H1 (cell line): ENCODE results near the gene NTRK2. TPM values are rescaled to one million over a fixed set of nuclear protein-coding genes. Genes with fewer than 3 reads are reported as not detected.
A peak's percentile ranks its signal among the peaks of the same experiment; 100 is the strongest.

Source experiments
- CTCF ChIA-PET: fragments of 300-600 bp; sonication (Branson Sonifier 250); formaldehyde crosslinking; loops from one replicate; lab custom pipeline; 2021; ENCODE audit not compliant: partially characterized antibody; lab: Charles Lee
- POLR2A ChIA-PET: fragments of 300-600 bp; sonication (Branson Sonifier 250); formaldehyde crosslinking; loops from one replicate; lab custom pipeline; 2021; ENCODE audit warnings: inconsistent platforms; ENCODE audit not compliant: partially characterized antibody; lab: Charles Lee
- DNase-seq, 2 experiments: peaks; one replicate each; pipeline versions ENCODE4 v3.0.0 to v3.0.0-alpha.2; 2010 to 2022; ENCODE audit warnings: low spot score in 2 of 2, low read depth in 1 of 2, mixed read lengths in 1 of 2
- FAIRE-seq: peaks from 2 replicates; lab custom pipeline; 2011; peaks lifted over from hg19 to GRCh38; lab: Jason Lieb, UNC
- H2AFZ ChIP-seq: 2 replicates; pipeline ENCODE4 v1.8.1; 2012; ENCODE audit warnings: low read length, inconsistent platforms
- H2AK5ac ChIP-seq: 2 replicates; pipeline ENCODE4 v1.6.1; 2013; ENCODE audit warnings: low read depth, low read length
- H2BK120ac ChIP-seq: replicated peaks from 2 replicates; pipeline ENCODE3; 2013; ENCODE audit warnings: low read depth, low read length, inconsistent platforms
- H2BK12ac ChIP-seq: 2 replicates; pipeline ENCODE4 v1.6.1; 2013; ENCODE audit warnings: low read depth, low read length
- H2BK15ac ChIP-seq: 2 replicates; pipeline ENCODE4 v1.6.1; 2013; ENCODE audit warnings: low read length
- H2BK20ac ChIP-seq: 2 replicates; pipeline ENCODE4 v1.6.1; 2013; ENCODE audit warnings: low read length
- H2BK5ac ChIP-seq: 2 replicates; pipeline ENCODE4 v1.6.1; 2013; ENCODE audit warnings: low read depth, low read length
- H3K14ac ChIP-seq: 2 replicates; pipeline ENCODE4 v1.6.1; 2013; ENCODE audit warnings: inconsistent platforms; ENCODE audit not compliant: insufficient read length
- H3K18ac ChIP-seq: 2 replicates; pipeline ENCODE4 v1.6.1; 2013; ENCODE audit warnings: low read length; ENCODE audit errors: extremely low read depth
- H3K23ac ChIP-seq: 2 replicates; pipeline ENCODE4 v1.6.1; 2013; ENCODE audit warnings: inconsistent platforms; ENCODE audit not compliant: insufficient read length
- H3K23me2 ChIP-seq: 2 replicates; pipeline ENCODE4 v1.6.1; 2013; ENCODE audit warnings: low read depth, low read length
- H3K27ac ChIP-seq: 2 replicates; pipeline ENCODE4 v1.6.1; 2011; ENCODE audit warnings: low read depth, low read length, inconsistent platforms
- H3K27me3 ChIP-seq, 4 experiments: replicated peaks in 1 of 4; 1 replicate in 1 of 4; 2 replicates in 3 of 4; pipeline versions ENCODE4 v1.6.1 to v1.8.1; 2011 to 2013; ENCODE audit warnings: low read length in 3 of 4, mild to moderate bottlenecking in 3 of 4, inconsistent platforms in 2 of 4, mixed read lengths in 2 of 4, moderate library complexity in 1 of 4; ENCODE audit not compliant: control insufficient read depth in 3 of 4, insufficient read depth in 3 of 4; ENCODE audit errors: extremely low read depth in 1 of 4
- H3K36me3 ChIP-seq, 4 experiments: 2 replicates each; pipeline versions ENCODE4 v1.6.1 to v1.8.1; 2011 to 2013; ENCODE audit warnings: mild to moderate bottlenecking in 4 of 4, low read length in 3 of 4, moderate library complexity in 2 of 4, control low read depth in 1 of 4, inconsistent platforms in 1 of 4; ENCODE audit not compliant: insufficient read depth in 4 of 4, control insufficient read depth in 2 of 4
- H3K4ac ChIP-seq: replicated peaks from 2 replicates; pipeline ENCODE3; 2013; ENCODE audit warnings: low read length, low read depth, mixed read lengths, inconsistent platforms; ENCODE audit not compliant: insufficient read length
- H3K4me1 ChIP-seq, 4 experiments: replicated peaks in 1 of 4; 1 replicate in 1 of 4; 2 replicates in 3 of 4; pipeline versions ENCODE4 v1.6.1 to v1.8.1; 2011 to 2013; ENCODE audit warnings: low read length in 3 of 4, inconsistent platforms in 2 of 4, mixed read lengths in 1 of 4; ENCODE audit not compliant: insufficient read depth in 4 of 4, control insufficient read depth in 3 of 4
- H3K4me2 ChIP-seq, 2 experiments: 2 replicates each; pipeline versions ENCODE4 v1.6.1 to v1.8.1; 2011 to 2013; ENCODE audit warnings: low read depth in 2 of 2, low read length in 2 of 2, control low read depth in 1 of 2, inconsistent platforms in 1 of 2, mild to moderate bottlenecking in 1 of 2; ENCODE audit not compliant: insufficient read depth in 1 of 2
- H3K4me3 ChIP-seq, 4 experiments: fragments of 200-600, 300-600 bp in 1 of 4; sonication (generic), shearing (Covaris generic), sonication (Bioruptor Twin) in 1 of 4; 2 replicates each; pipeline versions ENCODE4 v1.5.1 to v1.8.1; 2011 to 2016; ENCODE audit warnings: low read length in 4 of 4, low read depth in 3 of 4, control low read depth in 2 of 4, inconsistent platforms in 2 of 4, mild to moderate bottlenecking in 2 of 4, mixed read lengths in 1 of 4, moderate library complexity in 1 of 4; ENCODE audit not compliant: insufficient read depth in 2 of 4; ENCODE audit errors: extremely low read depth in 1 of 4
- H3K56ac ChIP-seq: replicated peaks from 2 replicates; pipeline ENCODE3; 2013; ENCODE audit warnings: low read depth, mild to moderate bottlenecking, mixed read lengths, low read length, inconsistent platforms; ENCODE audit not compliant: insufficient read length
- H3K79me1 ChIP-seq: 2 replicates; pipeline ENCODE4 v1.6.1; 2013; ENCODE audit warnings: low read depth, low read length, control low read depth
- H3K79me2 ChIP-seq, 2 experiments: 2 replicates each; pipeline versions ENCODE4 v1.6.1 to v1.8.1; 2012 to 2013; ENCODE audit warnings: low read length in 2 of 2, mild to moderate bottlenecking in 2 of 2, inconsistent platforms in 1 of 2; ENCODE audit not compliant: insufficient read depth in 2 of 2, control insufficient read depth in 1 of 2
- H3K9ac ChIP-seq, 4 experiments: replicated peaks in 1 of 4; 1 replicate in 1 of 4; 2 replicates in 3 of 4; pipeline versions ENCODE4 v1.6.1 to v1.8.1; 2011 to 2013; ENCODE audit warnings: low read depth in 3 of 4, low read length in 3 of 4, control low read depth in 2 of 4, mild to moderate bottlenecking in 2 of 4, moderate library complexity in 2 of 4, inconsistent platforms in 1 of 4; ENCODE audit errors: extremely low read depth in 1 of 4
- H3K9me3 ChIP-seq, 2 experiments: 2 replicates each; pipeline versions ENCODE4 v1.6.1 to v1.8.1; 2012 to 2013; ENCODE audit warnings: mild to moderate bottlenecking in 2 of 2, moderate library complexity in 2 of 2, control low read depth in 1 of 2, inconsistent platforms in 1 of 2, low read depth in 1 of 2, low read length in 1 of 2, mixed read lengths in 1 of 2; ENCODE audit not compliant: insufficient read depth in 2 of 2
- H4K20me1 ChIP-seq, 2 experiments: replicated peaks in 1 of 2; 2 replicates each; pipeline versions ENCODE3 to v1.8.1; 2011 to 2013; ENCODE audit warnings: inconsistent platforms in 2 of 2, low read length in 2 of 2, mild to moderate bottlenecking in 1 of 2; ENCODE audit not compliant: insufficient read depth in 2 of 2, control insufficient read depth in 1 of 2
- H4K5ac ChIP-seq: 2 replicates; pipeline ENCODE4 v1.6.1; 2013; ENCODE audit warnings: low read length, low read depth, mixed read lengths, inconsistent platforms; ENCODE audit not compliant: insufficient read length
- H4K8ac ChIP-seq: 2 replicates; pipeline ENCODE4 v1.8.0; 2013; ENCODE audit warnings: mild to moderate bottlenecking, moderate library complexity, low read length, inconsistent platforms; ENCODE audit not compliant: insufficient read depth; ENCODE audit errors: extremely low read depth
- H4K91ac ChIP-seq: replicated peaks from 2 replicates; pipeline ENCODE3; 2013; ENCODE audit warnings: low read length, mixed read lengths, inconsistent platforms; ENCODE audit not compliant: insufficient read length
- BACH1 ChIP-seq: IDR thresholded peaks from 2 replicates; pipeline ENCODE4 v1.6.1; 2012; ENCODE audit warnings: low read length, improper control_type of control experiment
- BCL11A ChIP-seq, 2 experiments: IDR thresholded peaks; one replicate each; pipeline ENCODE4 v1.6.1; 2011; ENCODE audit warnings: low read depth in 2 of 2, low read length in 2 of 2, mild to moderate bottlenecking in 2 of 2
- CEBPB ChIP-seq: IDR thresholded peaks from 2 replicates; pipeline ENCODE4 v1.6.1; 2012; ENCODE audit warnings: low read depth, low read length
- KDM1A ChIP-seq: fragments of 200-600, 300-600 bp; sonication (generic); IDR thresholded peaks from 2 replicates; pipeline ENCODE4 v1.7.1; 2016; ENCODE audit warnings: mild to moderate bottlenecking, low read length, borderline replicate concordance
- NANOG ChIP-seq: IDR thresholded peaks from 2 replicates; pipeline ENCODE4 v1.6.1; 2011; ENCODE audit warnings: low read length, low read depth, mild to moderate bottlenecking, inconsistent platforms; ENCODE audit not compliant: insufficient read depth, poor library complexity, severe bottlenecking
- NRF1 ChIP-seq: IDR thresholded peaks from 2 replicates; pipeline ENCODE4 v1.6.1; 2011; ENCODE audit warnings: mild to moderate bottlenecking, low read depth, low read length, improper control_type of control experiment
- PHF8 ChIP-seq: fragments of 200-600 bp; sonication (generic); conservative IDR thresholded peaks from 2 replicates; pipeline ENCODE4 v1.7.1; 2012; ENCODE audit warnings: low read depth, mild to moderate bottlenecking, inconsistent platforms, low read length, moderate library complexity
- POU5F1 ChIP-seq: IDR thresholded peaks from 2 replicates; pipeline ENCODE4 v1.6.1; 2011; ENCODE audit warnings: low read depth, mild to moderate bottlenecking, low read length, moderate library complexity
- RBBP5 ChIP-seq: IDR thresholded peaks from 2 replicates; pipeline ENCODE4 v1.7.1; 2012; ENCODE audit warnings: low read depth, mild to moderate bottlenecking, inconsistent platforms, low read length, moderate library complexity, borderline replicate concordance
- SAP30 ChIP-seq: fragments of 300-600 bp; sonication (generic); IDR thresholded peaks from 2 replicates; pipeline ENCODE4 v1.7.1; 2012; ENCODE audit warnings: low read length, moderate library complexity, mild to moderate bottlenecking, inconsistent platforms; ENCODE audit not compliant: insufficient read depth, insufficient replicate concordance
- SIX5 ChIP-seq: IDR thresholded peaks from 2 replicates; pipeline ENCODE4 v1.6.1; 2011; ENCODE audit warnings: mild to moderate bottlenecking, low read depth, low read length
- WGBS, 2 experiments: shearing (Covaris generic) in 1 of 2; methylation state at CpG; one replicate each; pipeline versions ENCODE4 v1.1.6 to v1.1.7; 2013 to 2015; ENCODE audit warnings: low lambda C conversion rate in 2 of 2, mixed read lengths in 2 of 2, inconsistent platforms in 1 of 2, low coverage in 1 of 2, missing lambda C conversion rate in 1 of 2; ENCODE audit not compliant: insufficient replicate concordance in 2 of 2, insufficient coverage in 1 of 2, insufficient read length in 1 of 2; ENCODE audit errors: extremely low coverage in 1 of 2, missing lambda C conversion rate in 1 of 2; 5-methylcytosine and 5-hydroxymethylcytosine counted together
- polyA plus RNA-seq, 7 experiments: library from polyadenylated mRNA; depleted of rRNA in 3 of 7; stranded (reverse) in 5 of 7; unstranded in 2 of 7; fragments of >200 nt in 5 of 7; fragments of 200-250 nt in 2 of 7; gene quantifications; 1 replicate in 5 of 7; 2 replicates in 1 of 7; 4 replicates in 1 of 7; pipeline versions ENCODE4 v1.2.1 to v1.2.3, GENCODE V29; 2011 to 2013; ENCODE audit warnings: missing spikeins in 2 of 7, mixed read lengths in 2 of 7
- total RNA-seq: library from RNA; stranded (reverse); fragmentation: NEBNext Ultra II Directional; extraction: Animal tissue kit (Norgen Biotek cat#: 25700); gene quantifications from 2 replicates; pipeline ENCODE4 v1.2.1, GENCODE V29; 2021
- TF ChIP-seq, protein P1 (sequence below): IDR thresholded peaks from 2 replicates; pipeline ENCODE4 v1.6.1; 2012; ENCODE audit warnings: inconsistent platforms

The NTRK2 gene
- total and polyA plus RNA-seq, 2 of the 8 experiments (the other 6 are each of a cell fraction or from before 2014, with no cell fraction given), result 0.03 to 0.04 TPM

GRCh38 chr9:84822589-84823233, 153.2 kb downstream of the NTRK2 start:
- Histone ChIP-seq H2BK120ac (no peak overlapping the region), H2BK5ac (no peak overlapping the region), H3K14ac (no peak overlapping the region), H3K23me2 (no peaks in the 10 kb centered on the region), H3K9ac (no peak overlapping the region), H3K18ac (no peak overlapping the region), H3K79me1 (no peaks in the 10 kb centered on the region), H2AK5ac (no peak overlapping the region), H3K4me1 (peaks cover 0 to 4% (median 1%) of the 10 kb centered on the region in 4 experiments; a peak in 5 of 7 replicates), H2BK20ac (no peak overlapping the region), H3K4ac (no peak overlapping the region), H3K36me3 (no peaks in the 10 kb centered on the region; a peak in 1 of 8 replicates), H3K4me2 (no peak overlapping the region), H2AFZ (no peak overlapping the region), H3K56ac (no peak overlapping the region), H3K27ac (no peak overlapping the region), H3K79me2 (no peaks in the 10 kb centered on the region), H2BK15ac (0 out of 2 replicates have a peak overlapping the region, but pooled peaks have one; percentile 72), H4K8ac (no peak overlapping the region), H3K9me3 (no peaks in the 10 kb centered on the region), H2BK12ac (0 out of 2 replicates have a peak overlapping the region, but pooled peaks have one; percentile 14), H3K4me3 (no peak overlapping the region), H4K20me1 (no peaks in the 10 kb centered on the region), H3K27me3 (no peaks in the 10 kb centered on the region; a peak in 1 of 7 replicates), H3K23ac (no peak overlapping the region), H4K91ac (no peak overlapping the region), H4K5ac (no peak overlapping the region)
- FAIRE-seq, result no peak
- WGBS, 2 experiments, result 87% methylated on average over 7 of the region's 7 CpGs; no CpG with 5 or more reads in 1 of the 2 experiments
- ChIA-PET CTCF (interaction anchor here (0.6 to 1.1 kb wide), 5 partner anchors 86 to 200 kb away, joined by 3 to 4 read pairs (median 3); no protein-coding TSS in a partner anchor), POLR2A (interaction anchor here (0.7 kb wide), 1 partner anchor 321 kb away, joined by 3 read pairs; no protein-coding TSS in a partner anchor)
- DNase-seq, result no peak
- TF ChIP-seq SIX5 (no peak), RBBP5 (no peak), PHF8 (no peak), SAP30 (no peak), BCL11A (IDR thresholded peaks at IDR 0.05; ENCODE audit: low read depth in 2 of 2, low read length in 2 of 2) (no peak), NANOG (no peak), KDM1A (no peak), BACH1 (no peak), POU5F1 (no peak), NRF1 (no peak), CEBPB (no peak)
- TF ChIP-seq, protein P1, sequence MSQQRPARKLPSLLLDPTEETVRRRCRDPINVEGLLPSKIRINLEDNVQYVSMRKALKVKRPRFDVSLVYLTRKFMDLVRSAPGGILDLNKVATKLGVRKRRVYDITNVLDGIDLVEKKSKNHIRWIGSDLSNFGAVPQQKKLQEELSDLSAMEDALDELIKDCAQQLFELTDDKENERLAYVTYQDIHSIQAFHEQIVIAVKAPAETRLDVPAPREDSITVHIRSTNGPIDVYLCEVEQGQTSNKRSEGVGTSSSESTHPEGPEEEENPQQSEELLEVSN, result no peak
